Prostate gland (tissue), 2 donors: ENCODE results near the gene CNEP1R1. TPM values are rescaled to one million over a fixed set of nuclear protein-coding genes. Genes with fewer than 3 reads are reported as not detected.

ENCODE experiments used
- DNase-seq: peaks from one replicate; pipeline ENCODE4 v3.0.0-alpha.2; 2019; ENCODE audit warnings: low spot score
- H3K27ac ChIP-seq, 2 donors: fragments of 200-600 bp; sonication (generic); 2 replicates each; pipeline ENCODE4 v1.5.1; 2017 to 2019
- H3K27me3 ChIP-seq: fragments of 200-600 bp; sonication (generic); replicated peaks from 2 replicates; pipeline ENCODE4 v1.5.1; 2019; ENCODE audit not compliant: insufficient read depth
- H3K36me3 ChIP-seq, 2 donors: fragments of 200-600 bp; sonication (generic); 1 replicate in 1 of 2; 2 replicates in 1 of 2; pipeline versions ENCODE4 v1.5.1 to v1.8.1; 2017 to 2019
- H3K4me1 ChIP-seq: fragments of 200-600 bp; sonication (generic); replicated peaks from 2 replicates; pipeline ENCODE4 v1.5.1; 2019
- H3K4me3 ChIP-seq, 2 donors: fragments of 200-600 bp; sonication (generic); 2 replicates each; pipeline ENCODE4 v1.5.1; 2017 to 2019
- H3K9me3 ChIP-seq: fragments of 200-600 bp; sonication (generic); 2 replicates; pipeline ENCODE4 v1.5.1; 2017
- POLR2A ChIP-seq: fragments of 450-650 bp; IDR thresholded peaks from one replicate; pipeline ENCODE4 v1.6.1; 2016; ENCODE audit warnings: antibody characterized with exemption, mild to moderate bottlenecking
- POLR2AphosphoS5 ChIP-seq: sonication (generic); formaldehyde crosslinking; IDR thresholded peaks from one replicate; pipeline ENCODE4 v1.6.1; 2017; ENCODE audit warnings: antibody characterized with exemption
- WGBS: methylation state at CpG from one replicate; pipeline ENCODE4 v1.1.5; 2018; 5-methylcytosine and 5-hydroxymethylcytosine counted together
- intact Hi-C: fragments of 100-400 bp; cut with DNase I; formaldehyde crosslinking; loops from one replicate; pipeline ENCODE4 v1.14.2; 2022
- total RNA-seq, 2 donors: library from RNA; depleted of rRNA; stranded (reverse); fragments of >200 nt; gene quantifications; one replicate each; pipeline ENCODE4 v1.1.0, GENCODE V29; 2016
- TF ChIP-seq, protein P1 (sequence below), 4 experiments: fragments of 200-600 bp in 2 of 4; fragments of 450-650 bp in 2 of 4; sonication (generic) in 2 of 4; IDR thresholded peaks; 1 replicate in 3 of 4; 2 replicates in 1 of 4; pipeline ENCODE4 v1.5.1; 2016 to 2019; ENCODE audit warnings: antibody characterized with exemption in 4 of 4, mild to moderate bottlenecking in 2 of 4, moderate library complexity in 2 of 4

Gene CNEP1R1
- total RNA-seq, 2 donors from 2014 or later = 9.7 to 41.9 TPM

DNA sequence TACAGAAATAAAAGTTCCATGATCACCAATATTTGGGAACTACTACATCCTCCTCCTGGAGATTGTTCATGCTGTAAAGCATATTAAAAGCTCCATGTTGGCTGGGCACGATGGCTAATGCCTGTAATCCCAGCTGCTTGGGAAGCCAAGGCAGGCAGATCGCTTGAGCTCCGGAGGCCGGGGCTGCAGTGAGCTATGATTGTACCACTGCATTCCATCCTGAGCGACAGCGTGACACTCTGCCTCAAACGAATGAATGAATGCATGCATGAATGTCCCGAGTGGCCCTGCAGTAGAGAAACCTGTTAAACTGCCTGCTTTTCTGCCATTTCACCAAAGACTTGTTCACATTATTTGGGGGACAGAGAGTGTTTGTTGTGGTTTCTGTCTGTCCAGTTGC is 15.0 kb downstream of the CNEP1R1 start:
- no peak for DNase-seq
- Histone ChIP-seq H3K36me3 (no peaks in the 10 kb centered on the region), H3K4me3 (no peak overlapping the region), H3K27ac (no peak overlapping the region), H3K4me1 (no peaks in the 10 kb centered on the region), H3K27me3 (no peaks in the 10 kb centered on the region), H3K9me3 (no peaks in the 10 kb centered on the region)
- TF ChIP-seq POLR2A (no peak), POLR2AphosphoS5 (no peak)
- TF ChIP-seq, protein P1, sequence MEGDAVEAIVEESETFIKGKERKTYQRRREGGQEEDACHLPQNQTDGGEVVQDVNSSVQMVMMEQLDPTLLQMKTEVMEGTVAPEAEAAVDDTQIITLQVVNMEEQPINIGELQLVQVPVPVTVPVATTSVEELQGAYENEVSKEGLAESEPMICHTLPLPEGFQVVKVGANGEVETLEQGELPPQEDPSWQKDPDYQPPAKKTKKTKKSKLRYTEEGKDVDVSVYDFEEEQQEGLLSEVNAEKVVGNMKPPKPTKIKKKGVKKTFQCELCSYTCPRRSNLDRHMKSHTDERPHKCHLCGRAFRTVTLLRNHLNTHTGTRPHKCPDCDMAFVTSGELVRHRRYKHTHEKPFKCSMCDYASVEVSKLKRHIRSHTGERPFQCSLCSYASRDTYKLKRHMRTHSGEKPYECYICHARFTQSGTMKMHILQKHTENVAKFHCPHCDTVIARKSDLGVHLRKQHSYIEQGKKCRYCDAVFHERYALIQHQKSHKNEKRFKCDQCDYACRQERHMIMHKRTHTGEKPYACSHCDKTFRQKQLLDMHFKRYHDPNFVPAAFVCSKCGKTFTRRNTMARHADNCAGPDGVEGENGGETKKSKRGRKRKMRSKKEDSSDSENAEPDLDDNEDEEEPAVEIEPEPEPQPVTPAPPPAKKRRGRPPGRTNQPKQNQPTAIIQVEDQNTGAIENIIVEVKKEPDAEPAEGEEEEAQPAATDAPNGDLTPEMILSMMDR (IDR thresholded peaks at IDR 0.05) = no peak
- intact Hi-C loops = no loop called here
- 40% methylated on average over 8 of the region's 8 CpGs for WGBS

DNA sequence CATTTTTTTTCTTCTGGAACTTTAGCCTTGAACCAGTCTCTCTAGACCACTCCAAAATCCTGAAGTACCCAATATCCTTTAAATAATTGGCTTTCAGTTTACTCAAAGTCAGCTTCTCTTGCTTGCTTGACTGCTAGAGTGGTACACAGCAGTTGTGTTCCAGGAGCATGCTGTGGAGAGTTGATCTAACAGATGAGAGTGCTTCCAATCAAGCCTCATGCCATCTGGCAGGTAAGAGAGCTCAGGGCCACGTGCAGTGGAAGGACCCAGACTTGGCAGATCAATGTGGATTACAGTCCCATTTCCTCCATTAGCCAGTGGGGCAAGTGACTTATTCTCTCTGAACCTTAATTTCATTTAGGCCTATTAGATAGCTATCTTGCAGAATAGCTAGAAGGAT is 15.7 kb downstream of the CNEP1R1 start:
- 58% methylated on average over 1 of the region's 1 CpG for WGBS
- no peak for DNase-seq
- H3K4me3 ChIP-seq = no peak overlapping the region

DNA sequence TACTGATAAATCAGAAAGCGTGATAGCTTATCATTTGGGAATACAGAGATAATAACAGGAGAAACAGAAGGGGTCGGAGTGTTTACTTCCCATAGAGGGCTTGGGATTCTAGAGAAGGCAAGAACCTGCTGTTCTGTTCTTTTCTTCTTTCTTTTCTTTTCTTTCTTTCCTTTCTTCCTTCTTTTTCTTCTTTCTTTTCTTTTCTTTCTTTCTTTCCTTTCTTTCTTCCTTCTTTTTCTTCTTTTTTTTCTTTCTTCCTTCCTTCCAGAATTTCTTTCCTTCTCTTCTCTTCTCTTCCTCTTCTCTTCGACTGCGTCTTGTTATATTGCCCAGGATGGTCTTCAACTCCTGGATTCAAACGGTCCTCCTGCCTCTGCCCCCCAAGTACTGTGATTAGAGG is 18.3 kb downstream of the CNEP1R1 start:
- no peak overlapping the region for H3K4me3 ChIP-seq
- 87% methylated on average over 5 of the region's 5 CpGs for WGBS
- H3K27ac ChIP-seq = no peak overlapping the region
- TF ChIP-seq, protein P1 (IDR thresholded peaks at IDR 0.05) = no peak
- no peak for TF ChIP-seq POLR2AphosphoS5
- TF ChIP-seq POLR2A = no peak
- H3K27me3 ChIP-seq = no peaks in the 10 kb centered on the region
- DNase-seq = no peak
- no peaks in the 10 kb centered on the region for H3K36me3 ChIP-seq
- intact Hi-C loops = no loop called here
- no peaks in the 10 kb centered on the region for H3K9me3 ChIP-seq
- no peaks in the 10 kb centered on the region for H3K4me1 ChIP-seq

More for the DNA sequence above, 15.7 kb downstream of the CNEP1R1 start:
- Histone ChIP-seq H3K9me3 (no peaks in the 10 kb centered on the region), H3K36me3 (no peaks in the 10 kb centered on the region), H3K27me3 (no peaks in the 10 kb centered on the region), H3K4me1 (no peaks in the 10 kb centered on the region), H3K27ac (no peak overlapping the region)
- TF ChIP-seq, protein P1 (IDR thresholded peaks at IDR 0.05) = no peak
- TF ChIP-seq POLR2A (no peak), POLR2AphosphoS5 (no peak)
- intact Hi-C loops = no loop called here

DNA sequence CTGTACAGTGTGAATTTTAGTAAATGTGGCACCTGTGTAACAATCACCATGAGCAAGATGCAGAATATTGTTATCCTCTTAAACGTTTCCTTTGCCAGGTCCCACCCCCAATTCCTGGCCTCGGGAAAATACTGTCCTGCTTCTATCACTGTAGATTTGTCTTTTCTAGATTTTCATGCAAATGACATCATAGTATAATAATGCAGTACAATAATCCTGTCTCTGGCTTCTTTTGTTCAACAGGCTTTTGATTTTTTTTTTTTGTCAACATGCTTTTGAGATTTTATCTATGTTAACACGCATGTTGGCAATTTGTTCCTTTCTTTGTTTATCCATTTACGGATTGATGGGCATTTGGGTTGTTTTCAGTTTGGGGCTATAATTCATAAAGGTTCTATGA is 20.4 kb downstream of the CNEP1R1 start:
- DNase-seq = no peak
- no peak overlapping the region for H3K27ac ChIP-seq
- intact Hi-C loops = no loop called here
- no peaks in the 10 kb centered on the region for H3K27me3 ChIP-seq
- H3K4me1 ChIP-seq = no peaks in the 10 kb centered on the region
- TF ChIP-seq, protein P1 (IDR thresholded peaks at IDR 0.05) = no peak
- TF ChIP-seq POLR2AphosphoS5 = no peak
- TF ChIP-seq POLR2A = no peak
- H3K9me3 ChIP-seq = no peaks in the 10 kb centered on the region
- 35% methylated on average over 4 of the region's 4 CpGs for WGBS
- H3K4me3 ChIP-seq = no peak overlapping the region
- H3K36me3 ChIP-seq = no peaks in the 10 kb centered on the region

DNA sequence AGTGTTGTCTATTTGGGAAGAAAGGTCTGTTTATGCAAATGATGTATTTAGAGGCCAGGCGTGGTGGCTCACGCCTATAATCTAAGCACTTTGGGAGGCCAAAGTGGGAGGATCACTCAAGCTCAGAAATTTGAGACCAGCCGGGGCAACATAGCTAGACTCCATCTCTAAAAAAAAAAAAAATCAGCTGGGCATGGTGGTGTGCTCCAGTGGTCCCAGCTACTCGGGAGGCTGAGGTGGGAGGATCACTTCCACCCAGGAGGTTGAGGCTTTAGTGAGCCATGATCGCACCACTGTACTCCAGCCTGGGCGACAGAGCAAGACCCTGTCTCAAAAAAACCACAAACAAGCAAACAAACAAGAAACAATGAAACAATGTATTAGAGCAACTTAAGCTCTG is 21.8 kb downstream of the CNEP1R1 start:
- H3K4me1 ChIP-seq = no peaks in the 10 kb centered on the region
- intact Hi-C loops = no loop called here
- TF ChIP-seq POLR2AphosphoS5 (no peak), POLR2A (no peak)
- TF ChIP-seq, protein P1 (IDR thresholded peaks at IDR 0.05) = no peak
- no peaks in the 10 kb centered on the region for H3K36me3 ChIP-seq
- 93% methylated on average over 6 of the region's 6 CpGs for WGBS
- no peak for DNase-seq
- no peaks in the 10 kb centered on the region for H3K9me3 ChIP-seq
- no peak overlapping the region for H3K4me3 ChIP-seq
- H3K27me3 ChIP-seq = no peaks in the 10 kb centered on the region
- no peak overlapping the region for H3K27ac ChIP-seq
